A549 (cell line): ENCODE results near the gene RORC. TPM values are rescaled to one million over a fixed set of nuclear protein-coding genes. Genes with fewer than 3 reads are reported as not detected.

Source experiments
- ATAC-seq, 2 experiments: fragments of 200-7000 bp in 1 of 2; fragments of >200 bp in 1 of 2; cut with Nextera tagmentation in 1 of 2; cut with Tn5 transposase in 1 of 2; 3 replicates each; pipeline versions ENCODE4 v1.8.0 to v1.9.1; 2018 to 2020; ENCODE audit warnings: mild to moderate bottlenecking in 1 of 2, moderate library complexity in 1 of 2
- CTCF ChIA-PET: fragments of 300-600 bp; sonication (Branson Sonifier 250); formaldehyde crosslinking; extraction: SDS; loops from one replicate; lab custom pipeline; 2021; ENCODE audit warnings: antibody characterized with exemption, inconsistent platforms; lab: Yijun Ruan, JAX
- POLR2A ChIA-PET: fragments of 350-600 bp; formaldehyde crosslinking; extraction: SDS; loops from one replicate; lab custom pipeline; 2021; ENCODE audit warnings: antibody characterized with exemption, inconsistent platforms; lab: Yijun Ruan, JAX
- DNase-seq, 2 experiments: peaks; one replicate each; pipeline versions ENCODE4 v3.0.0 to v3.0.0-alpha.2; 2011 to 2016; ENCODE audit warnings: low read depth in 1 of 2, low spot score in 1 of 2
- FAIRE-seq: peaks from 2 replicates; lab custom pipeline; 2011; peaks lifted over from hg19 to GRCh38; lab: Jason Lieb, UNC
- H3K27ac ChIP-seq, 2 experiments: fragments of >200 bp; sonication (Bioruptor Twin); formaldehyde crosslinking; 3 replicates each; pipeline ENCODE4 v1.5.1; 2016 to 2017
- H3K4me1 ChIP-seq: fragments of >200 bp; sonication (Bioruptor Twin); formaldehyde crosslinking; 3 replicates; pipeline ENCODE4 v1.6.1; 2016
- H3K4me2 ChIP-seq: fragments of >200 bp; sonication (Bioruptor Twin); formaldehyde crosslinking; 3 replicates; pipeline ENCODE4 v1.6.1; 2016
- H3K4me3 ChIP-seq: fragments of >200 bp; sonication (Bioruptor Twin); formaldehyde crosslinking; 3 replicates; pipeline ENCODE4 v1.5.1; 2016
- H3K9me3 ChIP-seq: fragments of >200 bp; sonication (Bioruptor Twin); formaldehyde crosslinking; 3 replicates; pipeline ENCODE4 v1.6.1; 2016
- BHLHE40 ChIP-seq: IDR thresholded peaks from 2 replicates; pipeline ENCODE4 v1.6.1; 2012; ENCODE audit warnings: low read depth, low read length, inconsistent platforms
- CHD4 ChIP-seq: fragments of 200-600 bp; sonication (generic); IDR thresholded peaks from 2 replicates; pipeline ENCODE4 v1.6.1; 2016; ENCODE audit warnings: antibody characterized with exemption, mild to moderate bottlenecking, borderline replicate concordance
- EP300 ChIP-seq, 2 experiments: fragments of >200 bp; sonication (Bioruptor Twin); formaldehyde crosslinking; IDR thresholded peaks; 2 replicates in 1 of 2; 3 replicates in 1 of 2; pipeline ENCODE4 v1.6.1; 2016 to 2017
- FOSB ChIP-seq: fragments of 250-450 bp; sonication (Bioruptor Pico); IDR thresholded peaks from 2 replicates; pipeline ENCODE4 v1.5.0; 2020; ENCODE audit warnings: mild to moderate bottlenecking, moderate library complexity
- FOXS1 ChIP-seq: fragments of 250-450 bp; sonication (Bioruptor Pico); IDR thresholded peaks from 2 replicates; pipeline ENCODE4 v1.5.0; 2020; ENCODE audit warnings: mild to moderate bottlenecking, moderate library complexity
- GATA3 ChIP-seq: IDR thresholded peaks from 2 replicates; pipeline ENCODE4 v1.6.1; 2012; ENCODE audit warnings: borderline replicate concordance
- HOXA7 ChIP-seq: fragments of 250-450 bp; sonication (Bioruptor Pico); IDR thresholded peaks from 2 replicates; pipeline ENCODE4 v1.5.0; 2020; ENCODE audit warnings: mild to moderate bottlenecking, moderate library complexity
- HOXB5 ChIP-seq: fragments of 250-450 bp; sonication (Bioruptor Pico); IDR thresholded peaks from 2 replicates; pipeline ENCODE4 v1.5.0; 2020; ENCODE audit warnings: mild to moderate bottlenecking, moderate library complexity
- JUN ChIP-seq, 2 experiments: fragments of >200 bp; sonication (Bioruptor Twin); formaldehyde crosslinking; IDR thresholded peaks; 2 replicates in 1 of 2; 3 replicates in 1 of 2; pipeline ENCODE4 v1.6.1; 2016 to 2017
- KDM5A ChIP-seq: fragments of 200-600 bp; sonication (generic); IDR thresholded peaks from 2 replicates; pipeline ENCODE4 v1.6.1; 2016; ENCODE audit warnings: antibody characterized with exemption, mild to moderate bottlenecking
- MAZ ChIP-seq: fragments of 150-350 bp; IDR thresholded peaks from 2 replicates; pipeline ENCODE4 v1.6.1; 2014; ENCODE audit warnings: antibody characterized with exemption, low read depth, low read length, borderline replicate concordance
- NPAS2 ChIP-seq: fragments of 250-450 bp; sonication (Bioruptor Pico); IDR thresholded peaks from 2 replicates; pipeline ENCODE4 v1.8.0; 2022; ENCODE audit warnings: mild to moderate bottlenecking, moderate library complexity, borderline replicate concordance
- PHF8 ChIP-seq: fragments of 200-600 bp; sonication (generic); IDR thresholded peaks from 2 replicates; pipeline ENCODE4 v1.6.1; 2016; ENCODE audit warnings: low read depth, mild to moderate bottlenecking, antibody characterized with exemption, moderate library complexity, borderline replicate concordance
- RAD21 ChIP-seq, 2 experiments: fragments of >200 bp in 1 of 2; sonication (Bioruptor Twin) in 1 of 2; formaldehyde crosslinking in 1 of 2; IDR thresholded peaks in 1 of 2; conservative IDR thresholded peaks in 1 of 2; 2 replicates in 1 of 2; 3 replicates in 1 of 2; pipeline ENCODE4 v1.6.1; 2012 to 2018; ENCODE audit warnings: inconsistent platforms in 1 of 2
- RARB ChIP-seq: fragments of 250-450 bp; sonication (Bioruptor Pico); IDR thresholded peaks from 2 replicates; pipeline ENCODE4 v1.8.0; 2021; ENCODE audit warnings: mild to moderate bottlenecking, moderate library complexity
- RCOR1 ChIP-seq: fragments of 150-350 bp; IDR thresholded peaks from 2 replicates; pipeline ENCODE4 v1.6.1; 2014; ENCODE audit warnings: antibody characterized with exemption, low read length, low read depth
- SMC3 ChIP-seq: fragments of >200 bp; sonication (Bioruptor Twin); formaldehyde crosslinking; IDR thresholded peaks from 3 replicates; pipeline ENCODE4 v1.6.1; 2018; ENCODE audit warnings: inconsistent platforms
- TFCP2L1 ChIP-seq: fragments of 250-450 bp; sonication (Bioruptor Pico); IDR thresholded peaks from 2 replicates; pipeline ENCODE4 v1.5.0; 2021; ENCODE audit warnings: mild to moderate bottlenecking
- ZNF302 ChIP-seq: fragments of 250-450 bp; sonication (Bioruptor Pico); IDR thresholded peaks from 2 replicates; pipeline ENCODE4 v1.9.0; 2021; ENCODE audit warnings: inconsistent platforms, mild to moderate bottlenecking, moderate library complexity
- ZSCAN20 ChIP-seq: fragments of 250-450 bp; sonication (Bioruptor Pico); IDR thresholded peaks from 2 replicates; pipeline ENCODE4 v1.8.0; 2022; ENCODE audit warnings: mild to moderate bottlenecking, moderate library complexity
- WGBS: methylation state at CpG from one replicate; pipeline ENCODE4 v1.1.6; 2017; ENCODE audit errors: missing lambda C conversion rate; 5-methylcytosine and 5-hydroxymethylcytosine counted together
- polyA plus RNA-seq, 4 experiments: library from polyadenylated mRNA; depleted of rRNA in 3 of 4; stranded (reverse); fragments of >200 nt; fragmentation: RNase III in 1 of 4; extraction: RNeasy Plus Mini Kit Qiagen cat#74134 plus additional on column Dnase treatment in 1 of 4; gene quantifications; 2 replicates in 3 of 4; 3 replicates in 1 of 4; pipeline ENCODE4 v1.2.3, GENCODE V29; 2011 to 2017
- TF ChIP-seq, protein P1 (sequence below): fragments of >200 bp; sonication (Bioruptor Twin); formaldehyde crosslinking; IDR thresholded peaks from 3 replicates; pipeline ENCODE4 v1.5.1; 2016
- TF ChIP-seq, protein P2 (sequence below): fragments of 250-450 bp; sonication (Bioruptor Pico); IDR thresholded peaks from 2 replicates; pipeline ENCODE4 v1.5.0; 2021; ENCODE audit warnings: mild to moderate bottlenecking, moderate library complexity, borderline replicate concordance

Gene RORC
- polyA plus RNA-seq, 2 of the 4 experiments (the other 2 are of a cell fraction): 0.06 to 0.25 TPM

DNA sequence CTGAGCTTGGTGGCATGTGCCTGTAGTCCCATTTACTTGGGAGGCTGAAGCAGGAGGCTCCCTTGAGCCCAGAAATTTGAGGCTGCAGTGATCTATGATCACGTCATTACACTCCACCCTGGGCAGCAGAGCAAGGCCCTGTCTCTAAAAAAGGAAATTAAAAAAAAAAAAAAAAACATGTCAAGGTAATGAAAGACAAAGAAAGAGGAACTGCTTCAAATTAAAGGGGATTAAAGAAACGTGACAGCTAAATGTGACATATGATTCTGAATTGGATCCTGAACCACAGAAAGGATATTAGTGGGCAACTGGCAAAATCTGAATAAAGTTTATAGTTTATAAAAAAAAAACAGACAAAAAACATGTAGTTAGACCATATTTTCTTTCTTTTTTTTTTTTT is 11.8 kb upstream of the RORC start:
- peaks cover 11% of the 10 kb centered on the region; the same call in 2 of the 3 replicates for H3K4me1 ChIP-seq
- no peak overlapping the region for H3K4me2 ChIP-seq
- no peak for DNase-seq
- POLR2A ChIA-PET: no interaction called here
- no peak overlapping the region for H3K4me3 ChIP-seq
- TF ChIP-seq RCOR1: no peak
- TF ChIP-seq TFCP2L1 (CRISPR knock-in tag): no peak
- no peak for TF ChIP-seq ZSCAN20
- TF ChIP-seq MAZ: no peak
- no peak for TF ChIP-seq GATA3
- no peak for TF ChIP-seq EP300 (IDR thresholded peaks at IDR 0.05)
- no peak for TF ChIP-seq FOSB (CRISPR knock-in tag)
- no peak for TF ChIP-seq FOXS1 (CRISPR knock-in tag)
- TF ChIP-seq, all 56 proteins: peak for 0
- CTCF ChIA-PET: interaction anchor here (0.6 to 1.7 kb wide), 4 partner anchors 14 to 647 kb away, joined by 3 to 4 read pairs (median 4); no protein-coding TSS in a partner anchor
- Histone ChIP-seq H3K9me3 (no peaks in the 10 kb centered on the region), H3K27ac (no peak overlapping the region)
- ATAC-seq (no peak), FAIRE-seq (no peak)
- WGBS: 75% methylated on average over 2 of the region's 2 CpGs

DNA sequence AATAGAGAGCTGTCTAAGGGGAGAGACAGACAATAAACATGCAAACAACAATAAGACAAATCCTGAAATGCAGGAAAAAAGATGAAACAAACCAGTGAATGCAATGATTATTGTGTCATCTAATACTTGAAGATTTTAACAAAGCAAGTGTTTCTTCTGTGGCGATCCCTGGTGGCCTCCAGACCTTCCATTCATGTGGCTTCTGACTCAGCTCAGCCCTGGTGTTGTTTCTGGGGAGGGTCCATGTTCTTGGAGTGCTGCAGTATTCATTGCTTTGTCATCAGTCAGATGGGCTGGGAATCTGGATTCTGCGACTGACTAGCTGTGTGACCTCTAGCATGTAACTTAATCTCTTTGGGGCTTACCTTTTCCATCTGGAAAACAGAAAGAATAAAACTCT is 9.5 kb upstream of the RORC start:
- ATAC-seq (no peak), FAIRE-seq (no peak), DNase-seq (no peak)
- no peak overlapping the region for H3K4me2 ChIP-seq
- CTCF ChIA-PET: interaction anchor here (0.6 to 1.6 kb wide), 6 partner anchors 18 to 247 kb away, joined by 3 to 4 read pairs (median 3); no protein-coding TSS in a partner anchor
- no peak for TF ChIP-seq RAD21 (conservative IDR thresholded peaks at IDR 0.05 in 1 of 2, IDR thresholded peaks at IDR 0.05 in 1 of 2)
- no peak for TF ChIP-seq FOSB (CRISPR knock-in tag)
- no peak for TF ChIP-seq EP300 (IDR thresholded peaks at IDR 0.05)
- TF ChIP-seq RARB (CRISPR knock-in tag): no peak
- no peak for TF ChIP-seq HOXA7 (CRISPR knock-in tag)
- TF ChIP-seq, protein P1, sequence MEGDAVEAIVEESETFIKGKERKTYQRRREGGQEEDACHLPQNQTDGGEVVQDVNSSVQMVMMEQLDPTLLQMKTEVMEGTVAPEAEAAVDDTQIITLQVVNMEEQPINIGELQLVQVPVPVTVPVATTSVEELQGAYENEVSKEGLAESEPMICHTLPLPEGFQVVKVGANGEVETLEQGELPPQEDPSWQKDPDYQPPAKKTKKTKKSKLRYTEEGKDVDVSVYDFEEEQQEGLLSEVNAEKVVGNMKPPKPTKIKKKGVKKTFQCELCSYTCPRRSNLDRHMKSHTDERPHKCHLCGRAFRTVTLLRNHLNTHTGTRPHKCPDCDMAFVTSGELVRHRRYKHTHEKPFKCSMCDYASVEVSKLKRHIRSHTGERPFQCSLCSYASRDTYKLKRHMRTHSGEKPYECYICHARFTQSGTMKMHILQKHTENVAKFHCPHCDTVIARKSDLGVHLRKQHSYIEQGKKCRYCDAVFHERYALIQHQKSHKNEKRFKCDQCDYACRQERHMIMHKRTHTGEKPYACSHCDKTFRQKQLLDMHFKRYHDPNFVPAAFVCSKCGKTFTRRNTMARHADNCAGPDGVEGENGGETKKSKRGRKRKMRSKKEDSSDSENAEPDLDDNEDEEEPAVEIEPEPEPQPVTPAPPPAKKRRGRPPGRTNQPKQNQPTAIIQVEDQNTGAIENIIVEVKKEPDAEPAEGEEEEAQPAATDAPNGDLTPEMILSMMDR: no peak
- TF ChIP-seq ZNF302 (CRISPR knock-in tag): no peak
- TF ChIP-seq, all 56 proteins: peak for 0
- WGBS: 32% methylated on average over 2 of the region's 2 CpGs
- Histone ChIP-seq H3K4me3 (no peak overlapping the region), H3K27ac (no peak overlapping the region), H3K9me3 (no peaks in the 10 kb centered on the region), H3K4me1 (peaks cover 6% of the 10 kb centered on the region; the same call in 2 of the 3 replicates)
- POLR2A ChIA-PET: interaction anchor here (0.5 kb wide), 1 partner anchor 8 kb away, joined by 3 read pairs; no protein-coding TSS in a partner anchor

DNA sequence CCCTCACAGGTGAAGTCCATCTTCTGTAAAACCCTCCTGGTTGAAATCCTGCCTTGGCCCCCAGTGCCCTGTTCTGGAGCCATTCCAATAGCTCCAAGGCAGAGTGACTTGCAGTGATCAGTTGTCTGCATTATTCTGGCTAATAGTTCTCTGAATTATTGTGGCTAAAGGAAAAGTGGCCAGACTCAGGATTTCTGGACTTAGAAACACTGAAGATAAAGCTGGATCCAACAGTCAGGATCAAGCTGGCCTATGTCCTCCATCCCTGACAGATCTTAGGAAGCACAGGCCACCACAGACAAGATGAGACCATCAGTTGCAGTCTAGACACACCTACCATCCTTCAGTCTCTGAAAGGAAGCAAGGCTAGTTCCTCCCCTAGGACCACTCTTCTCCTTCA is 8.8 kb upstream of the RORC start:
- no peak for FAIRE-seq
- H3K4me2 ChIP-seq: no peak overlapping the region
- CTCF ChIA-PET: interaction anchor here (0.6 to 1.7 kb wide), 10 partner anchors 14 to 247 kb away, joined by 3 to 6 read pairs (median 3); no protein-coding TSS in a partner anchor
- H3K9me3 ChIP-seq: no peaks in the 10 kb centered on the region
- no peak overlapping the region for H3K4me3 ChIP-seq
- TF ChIP-seq RARB (CRISPR knock-in tag) (no peak), HOXA7 (CRISPR knock-in tag) (no peak), KDM5A (no peak), CHD4 (no peak), NPAS2 (CRISPR knock-in tag) (no peak), TFCP2L1 (CRISPR knock-in tag) (no peak), PHF8 (no peak), SMC3 (no peak), HOXB5 (CRISPR knock-in tag) (no peak), BHLHE40 (no peak), RAD21 (conservative IDR thresholded peaks at IDR 0.05 in 1 of 2, IDR thresholded peaks at IDR 0.05 in 1 of 2) (no peak), RCOR1 (no peak), JUN (IDR thresholded peaks at IDR 0.05) (no peak)
- TF ChIP-seq, protein P2, sequence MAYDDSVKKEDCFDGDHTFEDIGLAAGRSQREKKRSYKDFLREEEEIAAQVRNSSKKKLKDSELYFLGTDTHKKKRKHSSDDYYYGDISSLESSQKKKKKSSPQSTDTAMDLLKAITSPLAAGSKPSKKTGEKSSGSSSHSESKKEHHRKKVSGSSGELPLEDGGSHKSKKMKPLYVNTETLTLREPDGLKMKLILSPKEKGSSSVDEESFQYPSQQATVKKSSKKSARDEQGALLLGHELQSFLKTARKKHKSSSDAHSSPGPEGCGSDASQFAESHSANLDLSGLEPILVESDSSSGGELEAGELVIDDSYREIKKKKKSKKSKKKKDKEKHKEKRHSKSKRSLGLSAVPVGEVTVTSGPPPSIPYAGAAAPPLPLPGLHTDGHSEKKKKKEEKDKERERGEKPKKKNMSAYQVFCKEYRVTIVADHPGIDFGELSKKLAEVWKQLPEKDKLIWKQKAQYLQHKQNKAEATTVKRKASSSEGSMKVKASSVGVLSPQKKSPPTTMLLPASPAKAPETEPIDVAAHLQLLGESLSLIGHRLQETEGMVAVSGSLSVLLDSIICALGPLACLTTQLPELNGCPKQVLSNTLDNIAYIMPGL: no peak
- H3K27ac ChIP-seq: no peak overlapping the region
- DNase-seq: no peak
- ATAC-seq: no peak
- POLR2A ChIA-PET: interaction anchor here (0.5 kb wide), 1 partner anchor 9 kb away, joined by 3 read pairs; no protein-coding TSS in a partner anchor
- 0 out of 3 replicates have a peak, but pooled peaks cover 3% of the 10 kb centered on the region for H3K4me1 ChIP-seq
